Pons (tissue), 1 donor: ENCODE data around the gene IPCEF1.

ENCODE experiments used
- DNase-seq: peaks from one replicate; pipeline ENCODE4 v3.0.0-alpha.2; 2016; ENCODE audit warnings: low spot score

The IPCEF1 gene

DNA sequence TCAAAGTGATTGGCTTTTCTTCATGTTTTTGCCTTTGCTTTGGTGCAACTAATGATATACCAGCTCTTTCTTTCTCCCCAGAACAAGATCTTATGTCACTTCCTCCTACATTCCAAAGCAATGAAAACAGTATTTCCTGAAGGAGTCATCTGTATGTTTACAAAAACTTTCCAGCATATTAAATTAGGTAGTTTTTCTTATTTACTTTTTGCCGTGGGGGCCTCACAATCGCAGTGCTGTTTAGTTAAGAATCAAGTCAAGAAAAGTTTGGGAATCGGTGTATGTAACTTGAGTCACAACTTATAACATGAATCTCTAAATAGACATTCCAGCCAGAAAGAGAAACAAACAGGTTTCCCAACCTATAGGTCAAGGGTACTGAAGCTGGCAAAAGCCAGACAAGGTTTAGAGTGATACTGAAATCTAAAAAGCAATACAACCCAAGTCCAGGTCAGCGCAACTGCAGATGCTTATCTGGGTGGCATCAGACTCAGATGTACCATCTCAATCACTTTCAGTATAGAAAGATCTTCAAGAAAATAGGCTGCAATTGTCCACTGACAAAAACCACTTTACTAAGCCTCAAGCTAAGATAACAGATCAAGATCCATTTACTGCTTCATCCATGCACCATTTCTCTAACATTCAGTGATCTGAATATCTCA is 63.6 kb downstream of the IPCEF1 start:
- no peak for DNase-seq

DNA sequence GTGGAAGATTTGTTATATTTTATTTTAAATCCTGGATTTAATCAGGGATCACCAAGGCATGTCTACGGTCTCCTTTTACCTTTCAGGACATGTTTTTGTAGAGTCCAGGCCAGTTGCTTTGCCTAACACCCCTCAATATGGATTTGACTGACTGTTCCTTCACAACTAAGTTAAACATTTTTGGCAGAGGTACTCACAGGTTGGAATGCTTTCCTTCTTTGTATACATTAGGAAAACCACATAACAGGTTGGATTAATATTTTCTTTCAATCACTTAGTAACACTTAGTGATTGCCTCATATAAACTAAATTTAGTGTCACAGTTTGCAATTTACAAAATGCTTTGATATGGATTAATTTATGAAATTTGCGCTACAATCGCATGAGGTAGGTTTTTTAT is 64.5 kb downstream of the IPCEF1 start:
- DNase-seq = no peak

DNA sequence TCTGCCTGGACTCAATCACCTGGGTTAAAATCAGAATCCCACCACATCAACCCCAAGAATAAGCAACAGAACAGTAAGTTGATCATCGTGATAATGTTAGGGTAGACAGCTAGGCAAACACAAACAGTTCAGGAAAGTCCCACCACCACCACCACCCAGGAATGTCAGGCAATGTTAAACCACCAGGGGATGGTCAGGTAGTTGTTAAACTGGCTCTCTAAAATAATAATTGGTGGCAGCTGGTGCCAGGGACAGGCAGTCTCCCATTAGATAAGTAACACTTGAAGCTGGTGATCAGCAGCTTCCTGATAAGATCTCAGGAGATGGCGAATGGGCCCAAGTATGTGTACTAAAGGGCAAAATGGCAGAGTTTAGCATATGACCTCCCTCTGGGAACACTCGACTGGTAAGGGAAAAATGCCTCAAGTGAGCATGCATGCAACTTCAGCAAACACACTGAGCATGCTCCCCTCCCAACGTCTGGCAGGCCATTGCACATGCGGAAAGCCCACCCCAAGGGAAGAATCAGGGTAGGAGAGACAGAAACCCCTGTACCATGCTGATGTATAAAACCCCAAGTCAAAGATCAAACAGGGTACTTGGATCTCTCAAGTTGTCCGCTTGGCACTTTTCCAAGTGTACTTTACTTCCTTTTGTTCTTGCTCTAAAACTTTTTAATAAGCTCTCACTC is 66.6 kb downstream of the IPCEF1 start:
- DNase-seq = no peak

DNA sequence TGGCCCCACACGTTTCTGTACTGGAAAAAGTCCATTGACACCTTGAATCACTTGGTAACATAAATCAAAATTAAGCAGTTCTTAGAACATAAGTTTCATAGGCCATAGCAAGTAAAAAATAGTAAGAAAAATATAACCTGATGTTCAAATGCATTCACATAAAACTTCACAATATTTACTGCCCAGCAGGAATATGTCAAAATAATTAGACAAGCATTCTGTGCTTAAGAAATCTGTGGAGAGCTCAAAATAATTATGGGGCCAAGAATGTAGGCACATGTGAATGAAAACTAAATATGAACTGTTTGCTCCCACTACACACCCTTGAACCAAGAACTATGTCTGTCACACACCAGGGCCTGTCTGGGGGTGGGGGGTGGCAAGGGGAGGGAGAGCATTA is 70.8 kb downstream of the IPCEF1 start:
- no peak for DNase-seq

DNA sequence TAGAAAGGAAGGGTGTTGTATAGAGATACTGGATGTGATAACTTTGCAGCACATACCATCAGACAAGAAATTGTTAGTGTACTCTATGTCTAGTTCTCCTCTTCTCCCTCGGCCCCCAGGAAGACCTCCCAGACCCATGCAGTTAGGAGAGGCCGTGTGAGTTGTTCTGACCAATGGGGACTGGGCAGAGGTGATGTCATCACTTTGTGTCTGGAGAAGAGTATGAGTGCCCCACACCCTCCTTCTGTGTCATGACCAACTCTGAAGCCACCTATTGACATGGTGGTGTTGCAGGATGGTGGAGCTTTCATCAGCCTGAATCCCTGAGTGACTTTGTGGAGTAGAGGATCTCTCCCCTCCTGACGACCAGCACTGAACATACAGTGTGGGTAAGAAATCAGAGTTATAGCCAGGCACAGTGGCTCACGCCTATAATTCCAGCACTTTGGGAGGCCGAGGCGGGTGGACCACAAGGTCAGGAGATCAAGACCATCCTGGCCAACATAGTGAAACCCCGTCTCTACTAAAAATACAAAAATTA is 72.2 kb downstream of the IPCEF1 start:
- DNase-seq = no peak

DNA sequence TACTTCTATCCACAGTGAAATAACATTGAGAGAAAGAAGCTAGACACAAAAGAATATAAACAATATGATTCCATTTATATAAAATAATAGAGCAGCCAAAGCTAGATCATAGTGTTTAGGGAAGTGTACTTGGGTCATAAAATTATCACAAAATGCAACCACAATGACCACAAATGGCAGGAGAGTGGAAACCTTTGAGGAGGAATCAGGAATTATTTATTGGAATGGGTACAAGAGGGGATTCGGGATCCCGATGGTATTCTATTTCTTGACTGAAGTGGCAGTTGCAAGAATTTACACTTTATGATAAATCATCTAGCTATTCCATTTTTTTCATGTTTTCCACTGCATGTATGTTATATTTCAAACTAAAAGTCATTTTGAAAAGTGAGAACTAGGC is 76.1 kb downstream of the IPCEF1 start:
- no peak for DNase-seq

DNA sequence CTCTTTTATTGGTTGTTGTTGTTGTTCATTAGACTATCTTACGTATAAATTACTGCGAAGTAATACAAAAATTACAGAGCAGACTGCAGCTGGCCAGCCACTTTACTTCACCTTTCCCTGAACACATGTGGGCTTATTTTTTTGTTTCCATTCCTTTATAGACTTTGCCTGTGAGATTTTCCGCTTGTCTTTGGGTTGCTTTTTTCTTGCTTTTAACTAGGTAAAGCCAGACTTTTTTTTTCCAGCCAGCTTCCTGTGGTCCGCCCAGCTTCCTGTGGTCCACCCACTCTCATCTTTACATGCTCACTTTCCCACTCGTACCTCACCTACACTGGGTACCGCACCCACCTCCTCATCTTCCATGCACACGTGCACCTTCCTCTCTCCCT is 79.0 kb downstream of the IPCEF1 start:
- no peak for DNase-seq

DNA sequence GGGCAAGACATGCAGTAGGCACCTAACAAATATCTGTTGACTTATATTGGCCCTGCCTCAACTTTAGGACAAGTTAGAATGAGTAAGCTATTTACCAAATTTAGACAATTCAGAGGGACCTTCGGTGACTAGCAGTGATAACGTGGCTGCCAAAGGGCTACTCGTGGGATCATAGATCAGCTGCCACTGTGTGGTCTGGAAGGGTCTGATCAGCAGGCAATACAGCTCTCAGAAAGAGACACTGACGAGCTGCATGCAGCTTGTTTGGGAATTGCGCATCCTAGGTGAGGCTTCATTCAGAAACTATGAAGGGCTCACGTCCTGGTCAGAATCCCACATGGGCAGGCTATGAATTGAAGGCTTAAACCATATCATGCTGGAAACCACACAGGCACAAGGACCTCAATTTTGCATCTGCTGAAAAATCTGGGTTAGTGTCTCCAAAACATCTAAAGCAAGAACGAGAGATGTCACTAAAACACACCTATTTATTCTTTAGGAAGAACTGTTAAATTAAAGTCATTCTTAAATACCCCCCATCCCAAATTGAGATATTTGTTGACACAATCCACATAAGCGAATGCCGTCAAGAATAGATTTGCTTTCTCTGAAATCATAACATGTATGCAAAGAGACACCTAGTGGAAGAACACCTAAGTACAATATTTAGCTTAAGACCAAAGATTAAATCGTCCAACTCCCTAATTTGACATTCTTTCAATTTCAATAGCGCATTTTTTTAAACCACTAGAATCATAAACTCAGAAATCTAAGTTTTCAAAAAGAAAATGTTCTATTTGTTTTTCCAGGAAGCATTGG is 79.6 kb downstream of the IPCEF1 start:
- DNase-seq = peak; percentile 86

DNA sequence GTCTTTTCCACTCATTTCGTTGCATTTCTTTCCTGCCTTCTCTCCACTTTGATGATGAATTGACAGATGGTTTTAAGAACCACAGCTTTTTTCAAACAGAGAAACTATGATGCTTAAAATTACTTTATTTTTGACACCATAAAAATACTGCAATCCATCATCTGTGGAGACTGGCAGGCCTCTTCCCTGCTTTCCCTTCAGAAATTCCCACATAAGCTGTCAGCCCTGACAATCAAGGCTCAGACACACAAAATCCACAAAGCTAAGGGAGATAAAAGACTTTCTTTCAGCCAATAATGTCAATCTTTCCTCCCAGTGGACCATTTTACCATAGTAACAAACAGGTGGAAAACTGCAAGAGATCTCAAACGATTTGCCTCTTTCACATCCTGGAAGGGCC is 82.4 kb downstream of the IPCEF1 start:
- no peak for DNase-seq

DNA sequence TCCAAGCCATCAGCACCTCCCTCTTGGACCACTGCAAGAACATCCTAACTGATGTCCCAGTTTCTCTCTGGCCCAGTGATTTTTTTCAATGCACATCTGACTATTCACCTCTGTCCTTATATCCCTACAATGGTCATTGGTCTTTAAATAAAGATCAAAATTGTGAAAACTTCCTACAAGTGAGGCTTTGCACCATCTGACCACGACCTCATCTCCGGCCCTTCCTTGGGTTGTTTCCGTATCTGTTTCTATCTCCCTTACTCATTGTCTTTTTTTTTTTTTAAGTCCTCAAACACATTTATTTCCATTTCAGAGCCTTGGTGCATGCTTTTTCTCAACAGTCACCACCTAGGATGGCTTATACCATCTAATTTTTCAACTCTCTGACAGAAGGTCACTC is 88.1 kb downstream of the IPCEF1 start:
- DNase-seq = no peak

DNA sequence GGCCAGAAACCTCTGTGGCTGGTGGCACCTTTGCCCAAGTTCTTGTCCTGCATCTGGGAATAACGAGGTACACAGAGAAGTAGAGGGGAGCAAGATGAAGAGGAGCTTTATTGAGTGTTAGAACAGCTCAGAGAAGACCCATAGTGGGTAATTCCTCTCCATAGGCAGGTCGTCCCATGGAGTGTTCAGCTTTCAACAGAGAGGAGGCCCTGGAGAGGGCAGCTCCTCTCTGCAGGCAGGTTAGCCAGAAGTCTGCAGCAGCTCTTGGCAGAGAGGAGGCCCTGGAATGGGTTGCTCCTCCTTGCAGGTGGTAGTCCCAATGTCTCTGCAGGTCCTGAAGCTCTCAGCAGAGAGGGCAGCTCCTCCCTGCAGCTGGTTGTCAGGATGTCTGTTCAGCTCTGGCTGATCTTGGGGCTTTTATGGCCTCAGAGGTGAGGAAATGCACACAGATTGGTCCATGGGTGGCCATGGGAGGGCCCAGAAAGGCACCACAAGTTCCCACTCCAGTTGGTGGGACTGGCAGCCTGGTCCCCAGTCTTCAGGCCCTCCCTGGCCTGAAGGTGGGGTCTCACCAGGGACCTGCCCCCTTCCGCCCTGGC is 89.0 kb downstream of the IPCEF1 start:
- no peak for DNase-seq

DNA sequence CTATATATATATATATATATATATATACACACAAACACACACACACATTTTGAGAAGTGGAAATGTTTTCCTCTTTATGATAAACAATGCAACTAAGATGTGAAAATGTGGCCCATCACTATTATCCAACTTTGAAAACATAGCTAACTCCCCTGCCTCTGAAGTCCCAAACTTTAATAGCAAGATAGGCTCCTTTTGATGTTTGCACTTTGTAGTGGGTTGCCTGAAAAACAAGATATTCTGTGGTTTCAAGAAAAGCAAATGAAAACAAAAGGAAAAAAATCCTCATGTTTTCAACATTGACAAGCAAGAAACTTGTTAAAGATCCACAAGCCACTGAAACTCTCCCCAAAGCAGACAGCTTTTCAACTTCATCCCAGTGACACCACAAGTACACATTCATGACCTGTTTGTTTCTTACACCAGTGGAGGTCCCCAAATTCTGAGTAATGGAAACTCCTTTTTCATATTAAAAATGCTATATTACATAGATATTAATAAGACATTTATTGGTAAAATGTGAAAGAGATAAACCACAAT is 90.0 kb downstream of the IPCEF1 start:
- DNase-seq = no peak

DNA sequence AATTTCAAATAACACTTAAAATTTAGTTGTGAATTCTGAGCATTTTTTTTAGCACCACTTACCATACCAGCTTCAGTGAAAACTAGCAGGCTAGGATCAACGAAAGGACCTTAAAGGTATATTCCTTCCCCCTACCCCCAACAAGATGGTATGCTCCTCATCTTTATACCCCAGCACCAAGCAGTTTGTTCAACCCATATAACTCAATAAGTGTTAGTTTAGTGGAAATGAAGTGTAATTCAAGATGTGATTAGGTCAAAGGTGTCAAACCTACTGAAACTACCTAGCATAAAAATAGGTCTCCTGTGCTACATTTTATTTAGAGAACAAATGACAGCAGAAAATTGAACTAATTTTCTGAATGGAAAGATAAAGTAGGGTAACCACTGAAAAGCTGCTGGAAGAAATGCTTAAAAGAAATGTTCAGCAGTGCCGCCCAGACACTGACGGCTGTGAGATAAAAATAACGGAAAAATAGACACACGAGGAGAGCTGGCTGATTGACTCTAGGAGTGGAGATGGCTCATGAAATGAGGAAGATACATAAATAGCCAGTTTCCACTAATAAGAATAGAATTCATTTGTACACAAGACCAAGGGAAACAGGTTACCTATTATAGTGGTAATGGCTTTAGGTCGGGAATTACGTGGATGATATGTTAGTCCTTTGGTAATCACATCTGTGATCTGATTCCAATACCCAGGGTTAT is 94.8 kb downstream of the IPCEF1 start:
- DNase-seq = peak; percentile 86

DNA sequence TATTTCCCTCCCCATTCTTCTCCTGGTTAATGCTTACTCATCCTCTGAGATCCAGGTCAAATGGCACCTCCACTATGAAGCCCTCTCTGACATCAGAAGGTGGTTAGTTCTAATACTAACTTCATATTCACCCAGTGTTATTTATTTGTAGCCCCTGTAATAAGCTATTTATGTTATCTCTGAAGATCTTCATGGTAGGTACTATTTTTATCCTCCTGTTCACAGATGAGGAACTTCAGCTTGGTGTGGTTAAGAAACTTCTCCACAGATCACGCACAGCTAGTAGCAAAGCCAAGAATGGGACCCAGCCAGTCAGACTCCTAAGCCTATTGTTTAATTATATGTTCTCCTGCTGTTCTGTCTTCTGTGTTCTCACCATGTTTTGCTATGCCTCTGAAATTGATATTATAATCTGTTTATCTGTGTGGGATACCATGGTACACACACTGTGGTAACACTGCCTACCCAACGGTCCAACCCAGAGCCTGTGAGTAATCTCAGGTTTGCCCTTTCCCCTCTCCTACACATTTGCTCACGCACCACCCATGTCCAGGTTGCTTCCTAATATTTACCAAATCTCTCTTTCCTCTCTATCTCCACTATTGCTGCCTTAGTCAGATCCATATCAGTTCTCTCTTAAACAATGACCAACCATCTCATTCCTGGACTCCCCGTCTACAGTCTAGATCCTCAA is 98.4 kb downstream of the IPCEF1 start:
- peak; percentile 80 for DNase-seq

DNA sequence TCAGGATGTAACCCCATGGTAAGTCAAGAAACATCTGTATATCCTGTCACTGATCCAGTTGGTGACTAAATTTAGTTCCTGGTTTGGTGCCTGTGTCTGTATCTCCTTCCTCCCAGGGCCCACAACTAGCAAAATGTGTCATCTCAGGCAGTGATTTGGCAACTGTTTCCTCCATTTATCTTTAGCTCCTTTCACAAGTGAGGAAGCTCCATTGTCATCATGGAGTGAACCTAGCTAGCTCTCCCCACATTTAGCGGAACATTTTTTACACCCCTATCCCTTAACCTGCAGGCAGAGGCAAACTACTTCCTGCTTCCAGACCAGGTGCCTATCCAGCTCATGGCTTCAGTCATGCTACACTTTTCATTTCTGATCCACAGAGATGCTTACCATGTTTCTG is 99.5 kb downstream of the IPCEF1 start:
- peak; percentile 93 for DNase-seq

DNA sequence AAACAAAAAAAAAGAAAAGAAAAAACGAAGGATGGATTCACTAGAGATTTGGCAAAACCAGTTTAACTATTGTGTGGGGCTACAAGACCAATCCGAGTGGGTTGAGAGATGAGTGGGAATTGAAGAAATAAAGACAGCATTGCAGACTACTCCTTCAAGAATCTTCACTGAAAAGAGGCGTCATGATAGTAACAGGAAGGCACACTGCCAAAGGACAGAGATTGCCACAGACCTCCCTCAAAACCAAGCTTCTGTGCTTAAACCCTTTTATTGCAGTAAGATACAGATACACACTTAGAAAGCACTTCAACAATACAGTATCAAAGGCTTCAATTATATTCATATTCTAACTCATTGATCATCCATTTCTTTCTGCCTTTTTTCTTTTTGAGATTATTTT is 103.9 kb downstream of the IPCEF1 start:
- no peak for DNase-seq

DNA sequence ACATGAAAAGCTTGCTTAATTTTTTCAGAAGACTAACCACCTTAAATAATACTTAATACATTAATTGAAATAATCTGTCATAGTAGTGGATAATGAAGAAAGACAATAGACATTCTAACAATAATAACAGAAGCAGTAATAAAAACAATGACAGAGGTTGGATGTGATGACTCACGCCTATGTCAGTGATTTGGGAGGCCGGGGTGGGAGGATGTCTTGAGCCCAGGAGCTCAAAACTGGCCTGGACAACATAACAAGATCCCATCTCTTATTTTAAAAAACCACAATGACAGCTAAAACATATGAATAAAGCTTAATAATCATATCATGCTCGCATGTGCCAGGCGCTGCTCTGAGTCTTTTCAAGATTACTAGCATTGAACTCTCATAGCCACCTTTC is 105.5 kb downstream of the IPCEF1 start:
- no peak for DNase-seq

DNA sequence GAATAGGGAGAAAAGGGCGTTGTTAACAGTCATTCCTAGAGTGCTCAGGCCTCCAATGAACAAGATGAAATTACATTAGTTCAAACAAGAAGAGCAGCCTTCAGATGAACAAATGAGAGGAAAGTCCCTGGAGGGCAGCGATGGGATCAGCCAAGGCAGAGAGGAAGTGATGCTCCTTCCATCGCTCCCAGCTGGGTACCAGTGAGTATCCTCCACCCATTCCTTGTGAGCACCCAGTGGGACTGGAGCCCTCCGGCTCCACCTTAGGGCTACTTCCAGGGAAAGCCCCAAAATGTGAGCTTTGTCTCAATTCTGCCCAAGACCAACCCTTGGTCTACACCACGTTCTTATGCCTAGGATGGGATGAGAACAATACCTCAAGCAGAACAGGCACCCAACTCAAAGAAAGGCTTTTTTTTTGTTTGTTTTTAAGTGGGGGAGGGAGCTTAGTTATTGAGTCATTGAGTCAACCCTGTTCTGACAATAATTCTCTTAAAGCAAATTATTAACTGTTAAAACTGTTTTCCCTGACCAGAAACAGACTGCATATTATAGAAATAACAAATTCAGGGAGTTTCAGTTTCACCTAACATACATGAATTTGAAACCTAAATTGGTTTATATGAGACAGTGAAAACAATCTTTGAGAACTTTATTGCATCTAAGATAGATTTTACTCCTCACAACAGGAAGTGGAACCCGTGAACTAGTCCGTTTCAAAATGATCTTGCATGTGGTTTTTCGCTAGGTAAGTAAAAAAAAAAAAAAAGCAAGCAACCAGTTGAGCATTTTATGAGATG is 106.9 kb downstream of the IPCEF1 start:
- no peak for DNase-seq

DNA sequence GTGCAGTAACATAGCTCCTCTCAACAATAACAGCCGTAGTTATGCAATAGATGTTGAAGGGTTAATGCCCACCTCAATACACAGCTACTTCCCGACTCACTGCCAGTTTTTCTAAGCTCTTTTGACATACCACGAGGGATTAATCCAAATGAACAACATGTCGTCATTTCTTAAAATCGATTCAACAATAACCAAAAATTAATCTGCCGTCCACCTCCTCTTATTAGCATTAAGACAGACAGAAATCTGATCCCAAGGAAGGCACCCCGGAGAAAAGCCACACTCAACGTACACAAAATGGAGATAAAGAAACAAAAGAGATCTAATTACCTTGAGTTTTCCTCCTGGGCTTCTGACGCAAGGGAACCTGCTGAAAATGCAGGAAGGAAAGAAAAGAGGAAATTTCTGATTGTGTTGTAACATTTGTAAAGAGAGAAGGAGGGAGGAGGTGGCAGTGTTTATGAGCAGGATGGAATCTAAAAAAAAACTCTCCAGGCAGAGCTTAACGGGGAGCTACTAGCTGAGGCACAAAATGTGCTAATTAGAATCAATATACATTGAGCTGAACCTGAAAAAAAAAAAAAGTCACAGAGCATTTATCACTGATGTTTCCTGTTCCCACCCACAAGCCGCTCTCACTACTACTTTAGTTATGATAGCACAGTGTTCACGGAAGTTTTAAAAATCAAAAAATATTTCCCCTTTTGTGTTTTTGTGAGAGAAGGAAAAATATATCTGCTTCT is 109.3 kb downstream of the IPCEF1 start:
- DNase-seq = peak; percentile 62
